HG02973 (cell line): ENCODE results near the gene DNMT3B.

ENCODE experiments used
- ATAC-seq: cut with Tn5 transposase; IDR thresholded peaks from one replicate; pipeline ENCODE4 v1.9.1; 2021; ENCODE audit warnings: moderate library complexity; ENCODE audit not compliant: unreplicated experiment

Gene DNMT3B

GRCh38 chr20:32849577-32849976, 87.4 kb downstream of the DNMT3B start:
- no peak for ATAC-seq

GRCh38 chr20:32855387-32855786, 93.2 kb downstream of the DNMT3B start:
- ATAC-seq: no peak

GRCh38 chr20:32858189-32858588, 96.0 kb downstream of the DNMT3B start:
- no peak for ATAC-seq
